Right lobe of liver (tissue), 6 donors: ENCODE results near the gene FNDC3B. TPM values are rescaled to one million over a fixed set of nuclear protein-coding genes. Genes with fewer than 3 reads are reported as not detected.

Experiments
- ATAC-seq, 4 donors: fragments of 200-7000 bp; cut with Tn5 transposase; one replicate each; pipeline ENCODE4 v1.9.1; 2020; ENCODE audit warnings: mild to moderate bottlenecking in 4 of 4, moderate library complexity in 4 of 4
- DNase-seq, 3 donors: peaks; one replicate each; pipeline ENCODE4 v3.0.0-alpha.2; 2020
- H3K27ac ChIP-seq, 3 donors: fragments of 200-600 bp; one replicate each; pipeline ENCODE4 v1.8.0; 2022
- H3K27me3 ChIP-seq, 2 donors: fragments of 200-600 bp; one replicate each; pipeline ENCODE4 v1.8.0; 2022
- H3K36me3 ChIP-seq, 4 donors: fragments of 200-600 bp; sonication (generic) in 1 of 4; one replicate each; pipeline versions ENCODE4 v1.5.1 to v1.8.0; 2017 to 2022; ENCODE audit warnings: control low read depth in 1 of 4
- H3K4me1 ChIP-seq, 4 donors: fragments of 200-600 bp; sonication (generic) in 1 of 4; one replicate each; pipeline versions ENCODE4 v1.5.1 to v1.8.0; 2017 to 2022; ENCODE audit warnings: control low read depth in 1 of 4
- H3K4me3 ChIP-seq, 3 donors: fragments of 200-600 bp; one replicate each; pipeline ENCODE4 v1.8.0; 2022
- H3K9me3 ChIP-seq, 4 donors: fragments of 200-600 bp; sonication (generic) in 1 of 4; one replicate each; pipeline versions ENCODE4 v1.5.1 to v1.8.0; 2017 to 2022; ENCODE audit warnings: control low read depth in 1 of 4
- CTCF ChIP-seq, 4 donors: fragments of 200-600 bp in 3 of 4; fragments of 450-650 bp in 1 of 4; IDR thresholded peaks; one replicate each; pipeline versions ENCODE4 v1.5.1 to v1.8.0; 2016 to 2022; ENCODE audit warnings: antibody characterized with exemption in 4 of 4, mild to moderate bottlenecking in 2 of 4
- POLR2A ChIP-seq: fragments of 450-650 bp; IDR thresholded peaks from one replicate; pipeline ENCODE4 v1.6.1; 2017; ENCODE audit warnings: antibody characterized with exemption, mild to moderate bottlenecking
- WGBS: methylation state at CpG from one replicate; pipeline ENCODE4 v1.1.6; 2018; ENCODE audit warnings: low coverage, low lambda C conversion rate; ENCODE audit not compliant: insufficient coverage; ENCODE audit errors: missing lambda C conversion rate; 5-methylcytosine and 5-hydroxymethylcytosine counted together
- intact Hi-C, 2 donors: fragments of 100-400 bp; cut with DNase I; formaldehyde crosslinking; loops; one replicate each; pipeline versions ENCODE4 v1.11.2 to v1.14.1; 2022
- total RNA-seq, 6 experiments: library from RNA; depleted of rRNA in 2 of 6; stranded (reverse); fragments of >200 nt in 2 of 6; fragmentation: NEBNext Ultra II Directional in 3 of 6; extraction: Animal tissue kit (Norgen Biotek cat#: 25700) in 3 of 6; gene quantifications; one replicate each; pipeline versions ENCODE4 v1.1.0 to v1.2.4, GENCODE V29; 2016 to 2023
- donor health status: DM: no; HTN: yes; CAD: no.
- donor health status: DM: no; HTN: no; CAD: no.
- donor health status: DM: no; HTN: no; CAD: no.
- donor health status: DM: no; HTN: yes; CAD: no.
- donor health status: DM: no; HTN: yes; CAD: no.

The FNDC3B gene
- total RNA-seq, 6 experiments from 2014 or later = 40.2 to 184 (median 63.5) TPM

- H3K9me3 ChIP-seq = no peaks in the 10 kb centered on the region
- peak overlapping the region in 1 of 3 donors; percentile 8 for H3K27ac ChIP-seq
- H3K4me3 ChIP-seq = no peak overlapping the region
- DNase-seq (peak in 1 of 3 donors; percentile 57), ATAC-seq (peak; percentile 24 to 64 (median 31))
- H3K27me3 ChIP-seq = no peaks in the 10 kb centered on the region
- intact Hi-C loops = no loop called here
- H3K4me1 ChIP-seq = peaks cover 0 to 25% (median 6%) of the 10 kb centered on the region in 4 donors
- 76% methylated on average over 4 of the region's 4 CpGs for WGBS
- TF ChIP-seq CTCF (IDR thresholded peaks at IDR 0.05) (no peak), POLR2A (no peak)
- peaks cover 0 to 10% (median 6%) of the 10 kb centered on the region in 4 donors for H3K36me3 ChIP-seq
Observed at GRCh38 chr3:172287937-172288477, 248.6 kb downstream of the FNDC3B start.

- TF ChIP-seq POLR2A (no peak), CTCF (IDR thresholded peaks at IDR 0.05) (no peak)
- no peak overlapping the region for H3K4me3 ChIP-seq
- intact Hi-C loops = no loop called here
- no peaks in the 10 kb centered on the region for H3K9me3 ChIP-seq
- peaks cover 0 to 15% (median 6%) of the 10 kb centered on the region in 4 donors for H3K36me3 ChIP-seq
- H3K27ac ChIP-seq = peak overlapping the region in 1 of 3 donors; percentile 35
- 83% methylated on average over 3 of the region's 4 CpGs for WGBS
- no peak for DNase-seq
- peaks cover 0 to 18% (median 3%) of the 10 kb centered on the region in 4 donors for H3K4me1 ChIP-seq
- no peaks in the 10 kb centered on the region for H3K27me3 ChIP-seq
- ATAC-seq = peak in 1 of 4 donors; percentile 9
Observed at GRCh38 chr3:172288651-172289050, 249.3 kb downstream of the FNDC3B start.

- peak in 2 of 3 donors; percentile 49 to 62 for DNase-seq
- Histone ChIP-seq H3K4me1 (peaks cover 0 to 12% (median 0%) of the 10 kb centered on the region in 4 donors), H3K27ac (peak overlapping the region in 1 of 3 donors; percentile 29), H3K9me3 (no peaks in the 10 kb centered on the region), H3K4me3 (no peak overlapping the region), H3K27me3 (no peaks in the 10 kb centered on the region), H3K36me3 (peaks cover 0 to 15% (median 6%) of the 10 kb centered on the region in 4 donors)
- TF ChIP-seq CTCF (IDR thresholded peaks at IDR 0.05) (peak; percentile 27 to 43 (median 36)), POLR2A (no peak)
- intact Hi-C loops = no loop called here
- ATAC-seq = peak; percentile 62 to 81 (median 70)
- 55% methylated on average over 1 of the region's 6 CpGs for WGBS
Observed at GRCh38 chr3:172289583-172289982, 250.2 kb downstream of the FNDC3B start.

DNA sequence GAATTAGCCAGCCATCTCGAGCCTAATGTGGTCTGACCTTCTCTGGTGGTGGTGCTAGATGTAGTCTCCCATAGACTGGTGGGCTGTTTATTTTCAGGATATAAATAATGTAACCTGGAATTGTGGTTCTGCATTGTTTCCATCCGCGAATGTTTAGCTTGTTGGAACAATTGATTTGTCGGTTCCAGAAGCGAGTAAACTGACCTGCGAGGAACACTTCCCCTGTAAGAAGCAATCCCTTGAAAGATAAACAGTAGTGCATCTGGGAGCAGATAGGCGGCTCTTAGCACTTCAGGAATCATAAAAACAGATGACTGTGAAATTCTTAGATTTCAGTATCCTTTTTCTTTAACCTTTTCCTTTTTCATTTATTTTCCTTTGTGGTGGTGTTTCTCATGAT lies 251.1 kb downstream of the FNDC3B start:
- no peaks in the 10 kb centered on the region for H3K9me3 ChIP-seq
- no peak overlapping the region for H3K27ac ChIP-seq
- TF ChIP-seq POLR2A = no peak
- TF ChIP-seq CTCF (IDR thresholded peaks at IDR 0.05) = no peak
- DNase-seq = no peak
- no peaks in the 10 kb centered on the region for H3K27me3 ChIP-seq
- H3K4me3 ChIP-seq = no peak overlapping the region
- WGBS = 82% methylated on average over 7 of the region's 7 CpGs
- intact Hi-C loops = no loop called here
- peaks cover 0 to 18% (median 9%) of the 10 kb centered on the region in 4 donors for H3K36me3 ChIP-seq
- ATAC-seq = no peak
- H3K4me1 ChIP-seq = peaks cover 0 to 12% (median 0%) of the 10 kb centered on the region in 4 donors
